PC-3 (cell line): ENCODE measurements around the gene SF3B2.

ENCODE experiments used
- CTCF ChIP-seq: fragments of 300-600 bp; sonication (generic); conservative IDR thresholded peaks from 2 replicates; pipeline ENCODE4 v1.5.1; 2017; ENCODE audit warnings: antibody characterized with exemption, low read depth, mild to moderate bottlenecking, low read length
- EZH2 ChIP-seq: fragments of 300-600 bp; sonication (generic); IDR thresholded peaks from one replicate; pipeline ENCODE4 v1.6.1; 2017; ENCODE audit warnings: antibody characterized with exemption, mild to moderate bottlenecking, low read length; ENCODE audit not compliant: unreplicated experiment

GRCh38 chr11:66011239-66011784 lies 40.9 kb upstream of the SF3B2 start:
- TF ChIP-seq EZH2 = no peak
- no peak for TF ChIP-seq CTCF
